ENCODE measurements around the gene DEPDC1B.
"Not testable (repeated sequence)": the region's sequence is repeated elsewhere in the genome, so short reads cannot be mapped to it uniquely, and the experiment has no call there.

The DEPDC1B gene

DNA sequence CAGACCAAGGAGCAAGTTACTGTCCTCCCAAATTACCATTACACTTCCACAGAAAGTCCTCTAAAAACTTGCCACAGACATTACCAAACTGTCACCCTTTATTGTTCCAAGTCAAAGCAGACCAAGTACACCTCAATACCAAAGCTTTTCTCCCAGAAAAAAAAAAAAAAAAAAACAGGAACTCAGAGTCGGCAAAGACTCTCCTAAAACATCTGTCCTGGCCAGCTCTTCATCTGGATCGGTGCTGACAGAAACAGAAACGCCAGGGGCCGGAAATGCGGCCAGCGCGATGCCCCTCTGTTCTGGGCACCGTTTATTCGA is 718 bp downstream of the DEPDC1B start:
- DNase-seq (ENCODE audit: low read depth in 1 of 2, low spot score in 1 of 2): no peak

DNA sequence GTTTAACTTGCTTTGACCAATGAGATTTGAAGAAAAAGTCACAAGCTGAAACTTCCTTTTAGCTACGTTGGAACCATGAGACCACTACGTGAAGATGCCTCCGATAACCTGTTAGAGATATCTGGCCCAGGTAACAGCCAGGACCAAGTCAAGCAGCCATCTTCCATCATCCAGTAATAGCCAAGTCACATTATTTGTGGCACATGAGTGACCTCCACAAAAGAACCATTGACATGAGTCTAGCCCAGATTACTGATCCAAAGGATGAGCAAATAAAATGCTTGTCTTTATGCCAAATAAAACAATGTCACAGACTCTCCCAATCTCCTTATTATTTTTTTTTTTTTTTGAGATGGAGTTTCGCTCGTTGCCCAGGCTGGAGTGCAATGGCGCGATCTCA is 1.6 kb downstream of the DEPDC1B start:
- no peak for DNase-seq (ENCODE audit: low read depth in 1 of 2, low spot score in 1 of 2)

DNA sequence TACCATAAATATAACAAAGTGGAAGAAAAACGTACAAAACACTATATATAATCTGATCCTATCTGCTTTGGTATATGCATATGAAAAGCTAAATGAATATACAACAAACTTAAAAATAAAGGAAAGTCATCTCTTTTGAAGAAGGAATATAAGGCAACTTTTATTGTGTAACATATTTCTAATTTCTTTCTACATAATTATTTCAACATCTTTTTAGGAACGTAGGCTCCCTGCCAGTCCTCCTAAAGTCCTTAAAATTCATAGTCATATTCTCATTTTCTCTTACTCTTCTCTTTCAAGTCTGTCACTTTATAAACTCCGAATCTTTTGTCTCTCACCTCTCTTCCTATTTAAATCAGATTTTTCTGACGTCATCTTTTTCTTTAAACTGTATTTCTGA is 9.6 kb downstream of the DEPDC1B start:
- DNase-seq (ENCODE audit: low read depth in 1 of 2, low spot score in 1 of 2): no peak

GRCh38 chr5:60688980-60689379 is 11.0 kb downstream of the DEPDC1B start:
- DNase-seq (ENCODE audit: low read depth in 1 of 2, low spot score in 1 of 2): no peak

GRCh38 chr5:60687927-60688720 is 11.8 kb downstream of the DEPDC1B start:
- no peak for DNase-seq (ENCODE audit: low read depth in 1 of 2, low spot score in 1 of 2)

GRCh38 chr5:60686157-60686556 is 13.8 kb downstream of the DEPDC1B start:
- no peak for DNase-seq (ENCODE audit: low read depth in 1 of 2, low spot score in 1 of 2)

DNA sequence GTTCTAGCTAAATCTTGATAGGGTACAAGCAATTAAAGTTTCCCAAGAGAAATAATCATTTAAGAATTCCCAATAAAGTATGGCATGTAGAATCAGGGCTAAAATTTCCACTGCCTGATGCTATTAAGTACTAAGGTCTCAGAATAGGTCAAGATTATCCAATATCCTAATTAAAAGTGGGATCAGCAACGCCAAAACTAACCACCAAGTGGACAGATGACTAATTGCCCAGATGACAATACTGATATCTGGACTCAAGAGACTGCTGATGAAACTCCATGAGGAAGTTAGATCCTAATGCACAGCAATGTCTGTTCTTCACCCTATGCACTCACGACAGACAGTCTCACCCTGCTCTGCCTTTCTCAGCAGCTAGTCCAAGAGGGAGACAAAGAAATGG is 14.3 kb downstream of the DEPDC1B start:
- no peak for DNase-seq (ENCODE audit: low read depth in 1 of 2, low spot score in 1 of 2)

- no peak for DNase-seq (ENCODE audit: low read depth in 1 of 2, low spot score in 1 of 2)
These were observed 14.9 kb downstream of the DEPDC1B start for GRCh38 chr5:60685028-60685427.

- DNase-seq (ENCODE audit: low read depth in 1 of 2, low spot score in 1 of 2): not testable (repeated sequence)
These were observed 18.0 kb downstream of the DEPDC1B start for GRCh38 chr5:60682007-60682406.

- no peak for DNase-seq (ENCODE audit: low read depth in 1 of 2, low spot score in 1 of 2)
These were observed 20.1 kb downstream of the DEPDC1B start for GRCh38 chr5:60679816-60680215.

- no peak for DNase-seq (ENCODE audit: low read depth in 1 of 2, low spot score in 1 of 2)
These were observed 21.9 kb downstream of the DEPDC1B start for GRCh38 chr5:60677850-60678664.

GRCh38 chr5:60675286-60675685 is 24.7 kb downstream of the DEPDC1B start:
- no peak for DNase-seq (ENCODE audit: low read depth in 1 of 2, low spot score in 1 of 2)

DNA sequence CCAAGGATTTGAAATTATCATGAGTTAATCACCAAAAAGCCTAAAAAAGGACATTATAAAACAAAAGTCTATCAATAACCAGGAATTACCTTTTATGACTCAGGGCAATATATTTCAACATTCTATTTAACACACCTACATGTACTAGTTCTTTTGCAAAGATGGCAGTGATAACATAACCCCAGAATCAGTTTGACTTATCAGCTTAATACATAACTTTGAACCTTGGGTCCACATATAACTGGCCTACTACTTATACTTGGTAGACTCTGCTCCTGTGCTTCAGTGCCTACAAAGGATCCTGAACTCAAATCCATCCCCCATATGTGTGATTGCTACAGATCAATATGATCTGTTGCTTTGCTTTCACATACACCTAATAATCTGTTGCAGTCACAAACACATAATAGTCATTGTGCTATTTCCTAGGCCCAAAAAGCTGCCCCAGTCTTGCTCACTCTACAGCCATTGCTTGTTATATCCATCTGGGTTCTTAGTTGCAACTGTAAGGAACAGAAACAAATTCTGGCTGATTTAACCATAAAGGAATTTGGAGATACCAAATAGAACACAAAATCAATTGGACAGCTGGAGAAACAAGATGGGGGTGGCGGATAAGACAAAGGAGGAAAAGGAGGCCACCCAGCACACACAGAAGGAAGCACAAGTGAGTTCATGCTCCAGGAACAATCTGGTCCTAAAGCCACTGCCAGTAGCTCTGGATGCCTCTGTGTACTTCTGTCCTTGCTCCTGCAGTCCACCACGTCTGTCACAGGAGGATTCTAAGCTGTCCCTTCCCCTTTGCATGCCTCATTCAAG is 25.5 kb downstream of the DEPDC1B start:
- no peak for DNase-seq (ENCODE audit: low read depth in 1 of 2, low spot score in 1 of 2)

DNA sequence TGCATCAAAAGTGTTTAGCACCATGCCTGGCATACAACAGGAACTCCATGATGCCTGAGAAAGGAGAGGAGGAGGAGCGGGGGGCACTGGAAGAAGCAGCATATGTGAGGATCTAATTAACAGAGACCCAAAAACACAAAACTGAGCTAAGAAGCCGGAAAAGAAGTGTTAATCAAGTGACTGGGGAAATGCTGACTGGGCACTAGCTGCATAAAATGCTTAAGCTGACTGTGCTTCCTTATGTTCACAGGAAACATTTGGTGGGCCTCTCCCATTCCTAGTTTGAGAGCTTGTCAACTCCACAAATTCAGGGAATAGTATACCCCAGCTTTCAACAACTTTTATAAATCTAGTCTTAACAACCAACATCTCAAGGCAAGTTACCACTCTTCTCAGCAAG is 26.6 kb downstream of the DEPDC1B start:
- no peak for DNase-seq (ENCODE audit: low read depth in 1 of 2, low spot score in 1 of 2)

GRCh38 chr5:60672693-60673264 is 27.2 kb downstream of the DEPDC1B start:
- no peak for DNase-seq (ENCODE audit: low read depth in 1 of 2, low spot score in 1 of 2)

- DNase-seq (ENCODE audit: low read depth in 1 of 2, low spot score in 1 of 2): no peak
These were observed 27.9 kb downstream of the DEPDC1B start for GRCh38 chr5:60671899-60672692.

DNA sequence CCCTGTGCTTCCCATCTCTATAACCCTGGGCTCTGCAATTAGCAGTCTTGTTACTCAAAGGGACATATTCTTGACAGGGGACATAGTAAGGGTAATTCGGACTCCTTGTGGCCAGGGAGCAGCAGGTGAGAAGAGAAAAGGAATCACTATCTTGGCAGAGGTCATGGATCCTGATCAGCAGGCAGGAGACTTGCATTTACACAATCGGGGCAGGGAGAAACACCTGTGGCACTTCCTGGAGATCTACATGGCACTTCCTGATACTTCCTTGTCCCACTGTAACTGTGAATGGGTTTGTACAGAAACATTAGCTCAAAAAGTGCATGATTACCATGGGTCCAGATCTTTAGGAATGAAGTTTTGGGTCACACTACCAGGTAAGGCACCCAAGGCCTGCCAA is 29.2 kb downstream of the DEPDC1B start:
- DNase-seq (ENCODE audit: low read depth in 1 of 2, low spot score in 1 of 2): no peak

GRCh38 chr5:60668686-60669304 is 31.2 kb downstream of the DEPDC1B start:
- DNase-seq (ENCODE audit: low read depth in 1 of 2, low spot score in 1 of 2): no peak

GRCh38 chr5:60651872-60652620 is 47.9 kb downstream of the DEPDC1B start:
- DNase-seq (ENCODE audit: low read depth in 1 of 2, low spot score in 1 of 2): no peak

Data from activated T-helper 1 cell treated with anti-CD3 and anti-CD28 coated beads, Interleukin-2, amount 50 U/mL, for 16 hours (primary cell).